ENCODE measurements around the gene ARTN. TPM values are rescaled to one million over a fixed set of nuclear protein-coding genes. Genes with fewer than 3 reads are reported as not detected.

The ARTN gene
- total and polyA plus RNA-seq, 9 of the 15 experiments (the other 6 are each of a cell fraction or from before 2014, with no cell fraction given), result 0.06 to 0.38 TPM; not detected in 7

DNA sequence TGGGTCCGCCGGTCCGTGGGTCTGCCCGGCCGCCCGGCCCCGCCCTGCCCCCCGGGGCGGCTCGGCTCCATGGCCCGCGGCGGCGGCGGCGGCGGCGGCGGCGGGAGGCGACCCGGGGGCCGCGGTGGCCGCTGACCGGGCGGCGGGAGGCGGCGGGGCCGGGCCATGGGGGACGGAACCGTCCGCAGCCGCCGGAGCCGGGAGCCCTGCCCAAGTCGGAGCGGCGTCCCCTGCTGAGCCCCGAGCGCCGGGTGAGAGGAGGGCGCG lies 45.6 kb downstream of the ARTN start:
- CTCF ChIA-PET (ENCODE audit: low intra/inter-chr PET ratio), result interaction anchor here (0.6 to 1.1 kb wide), 2 partner anchors 47 to 57 kb away, joined by 3 to 5 read pairs; no protein-coding TSS in a partner anchor
- H4K20me1 ChIP-seq (replicated peaks; ENCODE audit: control insufficient read depth, insufficient read depth, low read length), result peaks cover 33% of the 10 kb centered on the region
- H3K79me2 ChIP-seq (ENCODE audit: control insufficient read depth, insufficient read depth, low read length), result peaks cover 81% of the 10 kb centered on the region
- in situ Hi-C loops (cut with MboI) (no loop called here), intact Hi-C loops (cut with micrococcal nuclease) (no loop called here)
- no peak for FAIRE-seq
- peak overlapping the region; percentile 47 for H3K4me3 ChIP-seq
- ATAC-seq, result no peak
- peaks cover 68% of the 10 kb centered on the region for H3K36me3 ChIP-seq (ENCODE audit: control insufficient read depth, insufficient read depth, low read length)
- BruUV-seq (replicated peaks), result no TSS peak
- no peaks in the 10 kb centered on the region for H3K27me3 ChIP-seq (ENCODE audit: control insufficient read depth in 2 of 2, insufficient read depth in 2 of 2, low read length in 2 of 2)
- H3K9me1 ChIP-seq (ENCODE audit: control insufficient read depth, insufficient read depth, low read length), result peaks cover 21% of the 10 kb centered on the region
- peak overlapping the region; percentile 86; the same call in 1 of the 2 replicates for H3K4me2 ChIP-seq (ENCODE audit: insufficient read depth, low read length)
- H3K4me1 ChIP-seq (replicated peaks in 1 of 2; ENCODE audit: control insufficient read depth in 2 of 2, insufficient read depth in 2 of 2, low read length in 2 of 2), result peaks cover 48 to 86% of the 10 kb centered on the region in 2 experiments
- H2AFZ ChIP-seq (ENCODE audit: low read depth, low read length), result no peak overlapping the region
- POLR2A ChIA-PET, result interaction anchor here (1.1 kb wide), 1 partner anchor 11 kb away, joined by 3 read pairs; no protein-coding TSS in a partner anchor
- H3K9me3 ChIP-seq (replicated peaks; ENCODE audit: control insufficient read depth, insufficient read depth, low read depth, low read length), result no peaks in the 10 kb centered on the region
- WGBS (ENCODE audit: insufficient coverage, low coverage, missing lambda C conversion rate), result no CpG with 5 or more reads among the region's 45 CpGs
- H3K27ac ChIP-seq (ENCODE audit: extremely low read depth, low read depth, low read length), result peak overlapping the region; percentile 79; the same call in 1 of the 3 replicates
- DNase-seq (ENCODE audit: extremely low read depth in 1 of 4, low spot score in 3 of 4), result no peak
- H3K9ac ChIP-seq (ENCODE audit: insufficient read depth in 1 of 2, low read depth in 2 of 2, low read length in 2 of 2), result peak overlapping the region; percentile 75 to 99; a peak in 3 of 4 replicates
- TF ChIP-seq, protein P1, sequence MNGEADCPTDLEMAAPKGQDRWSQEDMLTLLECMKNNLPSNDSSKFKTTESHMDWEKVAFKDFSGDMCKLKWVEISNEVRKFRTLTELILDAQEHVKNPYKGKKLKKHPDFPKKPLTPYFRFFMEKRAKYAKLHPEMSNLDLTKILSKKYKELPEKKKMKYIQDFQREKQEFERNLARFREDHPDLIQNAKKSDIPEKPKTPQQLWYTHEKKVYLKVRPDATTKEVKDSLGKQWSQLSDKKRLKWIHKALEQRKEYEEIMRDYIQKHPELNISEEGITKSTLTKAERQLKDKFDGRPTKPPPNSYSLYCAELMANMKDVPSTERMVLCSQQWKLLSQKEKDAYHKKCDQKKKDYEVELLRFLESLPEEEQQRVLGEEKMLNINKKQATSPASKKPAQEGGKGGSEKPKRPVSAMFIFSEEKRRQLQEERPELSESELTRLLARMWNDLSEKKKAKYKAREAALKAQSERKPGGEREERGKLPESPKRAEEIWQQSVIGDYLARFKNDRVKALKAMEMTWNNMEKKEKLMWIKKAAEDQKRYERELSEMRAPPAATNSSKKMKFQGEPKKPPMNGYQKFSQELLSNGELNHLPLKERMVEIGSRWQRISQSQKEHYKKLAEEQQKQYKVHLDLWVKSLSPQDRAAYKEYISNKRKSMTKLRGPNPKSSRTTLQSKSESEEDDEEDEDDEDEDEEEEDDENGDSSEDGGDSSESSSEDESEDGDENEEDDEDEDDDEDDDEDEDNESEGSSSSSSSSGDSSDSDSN (IDR thresholded peaks at IDR 0.05; ENCODE audit: borderline replicate concordance in 1 of 2, low read depth in 2 of 2, low read length in 2 of 2), result 0 out of 4 replicates have a peak, but pooled peaks of 1 of the 2 experiments have one; percentile 2
- TF ChIP-seq, protein P2, sequence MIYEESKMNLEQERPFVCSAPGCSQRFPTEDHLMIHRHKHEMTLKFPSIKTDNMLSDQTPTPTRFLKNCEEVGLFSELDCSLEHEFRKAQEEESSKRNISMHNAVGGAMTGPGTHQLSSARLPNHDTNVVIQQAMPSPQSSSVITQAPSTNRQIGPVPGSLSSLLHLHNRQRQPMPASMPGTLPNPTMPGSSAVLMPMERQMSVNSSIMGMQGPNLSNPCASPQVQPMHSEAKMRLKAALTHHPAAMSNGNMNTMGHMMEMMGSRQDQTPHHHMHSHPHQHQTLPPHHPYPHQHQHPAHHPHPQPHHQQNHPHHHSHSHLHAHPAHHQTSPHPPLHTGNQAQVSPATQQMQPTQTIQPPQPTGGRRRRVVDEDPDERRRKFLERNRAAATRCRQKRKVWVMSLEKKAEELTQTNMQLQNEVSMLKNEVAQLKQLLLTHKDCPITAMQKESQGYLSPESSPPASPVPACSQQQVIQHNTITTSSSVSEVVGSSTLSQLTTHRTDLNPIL (CRISPR knock-in tag; IDR thresholded peaks at IDR 0.05), result no peak
- TF ChIP-seq SNIP1 (IDR thresholded peaks at IDR 0.05; ENCODE audit: low read depth) (no peak), CXXC5 (CRISPR knock-in tag; IDR thresholded peaks at IDR 0.05) (0 out of 2 replicates have a peak, but pooled peaks have one; percentile 34), ZNF197 (CRISPR knock-in tag; IDR thresholded peaks at IDR 0.05; ENCODE audit: low read depth) (no peak), RBFOX2 (IDR thresholded peaks at IDR 0.05; ENCODE audit: low read depth, low read length) (0 out of 2 replicates have a peak, but pooled peaks have one; percentile 2), PHF8 (IDR thresholded peaks at IDR 0.05; ENCODE audit: borderline replicate concordance, low read length) (peak; percentile 34; the same call in 1 of the 2 replicates), ETV5 (CRISPR knock-in tag; IDR thresholded peaks at IDR 0.05; ENCODE audit: low read depth) (no peak), ZNF589 (CRISPR knock-in tag; IDR thresholded peaks at IDR 0.05; ENCODE audit: low read depth) (no peak), POLR2G (IDR thresholded peaks at IDR 0.05; ENCODE audit: low read depth, low read length) (peak; percentile 10; the same call in 1 of the 2 replicates), RBBP5 (IDR thresholded peaks at IDR 0.05; ENCODE audit: borderline replicate concordance, insufficient read depth, low read length, poor library complexity, severe bottlenecking) (peak; percentile 19), NFRKB (IDR thresholded peaks at IDR 0.05; ENCODE audit: low read depth) (no peak)
- TF ChIP-seq, protein P3, sequence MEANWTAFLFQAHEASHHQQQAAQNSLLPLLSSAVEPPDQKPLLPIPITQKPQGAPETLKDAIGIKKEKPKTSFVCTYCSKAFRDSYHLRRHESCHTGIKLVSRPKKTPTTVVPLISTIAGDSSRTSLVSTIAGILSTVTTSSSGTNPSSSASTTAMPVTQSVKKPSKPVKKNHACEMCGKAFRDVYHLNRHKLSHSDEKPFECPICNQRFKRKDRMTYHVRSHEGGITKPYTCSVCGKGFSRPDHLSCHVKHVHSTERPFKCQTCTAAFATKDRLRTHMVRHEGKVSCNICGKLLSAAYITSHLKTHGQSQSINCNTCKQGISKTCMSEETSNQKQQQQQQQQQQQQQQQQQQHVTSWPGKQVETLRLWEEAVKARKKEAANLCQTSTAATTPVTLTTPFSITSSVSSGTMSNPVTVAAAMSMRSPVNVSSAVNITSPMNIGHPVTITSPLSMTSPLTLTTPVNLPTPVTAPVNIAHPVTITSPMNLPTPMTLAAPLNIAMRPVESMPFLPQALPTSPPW (CRISPR knock-in tag; IDR thresholded peaks at IDR 0.05), result peak; percentile 33
- TF ChIP-seq, protein P4, sequence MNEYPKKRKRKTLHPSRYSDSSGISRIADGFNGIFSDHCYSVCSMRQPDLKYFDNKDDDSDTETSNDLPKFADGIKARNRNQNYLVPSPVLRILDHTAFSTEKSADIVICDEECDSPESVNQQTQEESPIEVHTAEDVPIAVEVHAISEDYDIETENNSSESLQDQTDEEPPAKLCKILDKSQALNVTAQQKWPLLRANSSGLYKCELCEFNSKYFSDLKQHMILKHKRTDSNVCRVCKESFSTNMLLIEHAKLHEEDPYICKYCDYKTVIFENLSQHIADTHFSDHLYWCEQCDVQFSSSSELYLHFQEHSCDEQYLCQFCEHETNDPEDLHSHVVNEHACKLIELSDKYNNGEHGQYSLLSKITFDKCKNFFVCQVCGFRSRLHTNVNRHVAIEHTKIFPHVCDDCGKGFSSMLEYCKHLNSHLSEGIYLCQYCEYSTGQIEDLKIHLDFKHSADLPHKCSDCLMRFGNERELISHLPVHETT (CRISPR knock-in tag; conservative IDR thresholded peaks at IDR 0.05 in 1 of 2, IDR thresholded peaks at IDR 0.05 in 1 of 2), result peak in 1 of 2 experiments; percentile 87; a peak in 1 of 4 replicates

All from K562 (cell line).